Stimulated activated effector memory CD8-positive, alpha-beta T cell treated with anti-CD3 and anti-CD28 coated beads, Interleukin-12 subunit alpha, Interleukin-12 subunit beta, amount 100 ng/mL, for 72 hours (primary cell): ENCODE measurements around the gene ERFE.

Experiments used
- ATAC-seq: fragments of 150-1000 bp; cut with Tn5 transposase; 2 replicates; pipeline ENCODE4 v1.10.0; 2021
- DNase-seq, 2 donors: peaks; one replicate each; pipeline ENCODE4 v3.0.0; 2021 to 2022; ENCODE audit warnings: low spot score in 2 of 2
- H3K27ac Mint-ChIP-seq: one replicate; pipeline ENCODE4 v1.8.0; 2022; ENCODE audit warnings: mild to moderate bottlenecking, mixed read lengths
- H3K36me3 Mint-ChIP-seq: one replicate; pipeline ENCODE4 v1.8.0; 2022; ENCODE audit warnings: mild to moderate bottlenecking, mixed read lengths
- H3K4me1 Mint-ChIP-seq: one replicate; pipeline ENCODE4 v1.8.0; 2022; ENCODE audit warnings: mixed read lengths
- H3K4me3 Mint-ChIP-seq: one replicate; pipeline ENCODE4 v1.8.0; 2022; ENCODE audit warnings: mild to moderate bottlenecking, mixed read lengths
- H3K9me3 Mint-ChIP-seq: one replicate; pipeline ENCODE4 v1.8.0; 2022; ENCODE audit warnings: mixed read lengths

Gene ERFE

GRCh38 chr2:238180554-238180953, 21.8 kb downstream of the ERFE start:
- Mint-ChIP-seq H3K4me3 (no peak overlapping the region), H3K9me3 (no peaks in the 10 kb centered on the region), H3K27ac (no peak overlapping the region), H3K4me1 (no peaks in the 10 kb centered on the region), H3K36me3 (peaks cover 100% of the 10 kb centered on the region)
- ATAC-seq = no peak
- DNase-seq = no peak

GRCh38 chr2:238182362-238182761, 23.6 kb downstream of the ERFE start:
- peaks cover 100% of the 10 kb centered on the region for H3K36me3 Mint-ChIP-seq
- ATAC-seq (no peak), DNase-seq (no peak)
- no peak overlapping the region for H3K27ac Mint-ChIP-seq
- H3K9me3 Mint-ChIP-seq = no peaks in the 10 kb centered on the region
- no peaks in the 10 kb centered on the region for H3K4me1 Mint-ChIP-seq
- no peak overlapping the region for H3K4me3 Mint-ChIP-seq

GRCh38 chr2:238183821-238184220, 25.1 kb downstream of the ERFE start:
- DNase-seq (no peak), ATAC-seq (peak; percentile 40)
- H3K36me3 Mint-ChIP-seq = peaks cover 100% of the 10 kb centered on the region
- no peaks in the 10 kb centered on the region for H3K4me1 Mint-ChIP-seq
- no peaks in the 10 kb centered on the region for H3K9me3 Mint-ChIP-seq
- H3K27ac Mint-ChIP-seq = peak overlapping the region; percentile 48
- H3K4me3 Mint-ChIP-seq = no peak overlapping the region

GRCh38 chr2:238187618-238188548, 29.1 kb downstream of the ERFE start:
- Mint-ChIP-seq H3K4me1 (no peaks in the 10 kb centered on the region), H3K27ac (peak overlapping the region; percentile 43), H3K9me3 (no peaks in the 10 kb centered on the region), H3K4me3 (no peak overlapping the region), H3K36me3 (peaks cover 100% of the 10 kb centered on the region)
- no peak for DNase-seq
- no peak for ATAC-seq

DNA sequence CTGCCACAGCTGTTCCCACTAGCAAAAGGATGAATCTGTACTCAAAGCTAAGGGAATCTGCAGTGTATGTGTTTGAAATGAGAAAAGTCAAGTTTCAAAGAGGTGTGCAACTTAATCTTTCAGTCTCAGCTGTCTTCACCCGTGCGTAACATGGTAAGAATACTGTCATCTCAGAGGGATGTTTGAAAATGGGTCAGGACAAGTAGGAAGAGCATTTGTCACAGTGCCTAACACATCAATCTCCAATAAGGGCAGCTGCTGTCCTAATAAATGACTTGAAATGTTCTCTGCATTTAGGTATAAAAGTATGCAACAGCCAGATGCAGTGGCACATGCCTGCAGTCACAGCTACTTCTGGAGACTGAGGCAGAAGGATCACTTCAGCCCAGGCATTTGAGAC, 31.7 kb downstream of the ERFE start:
- H3K4me3 Mint-ChIP-seq = no peak overlapping the region
- no peaks in the 10 kb centered on the region for H3K9me3 Mint-ChIP-seq

GRCh38 chr2:238202326-238203093, 43.7 kb downstream of the ERFE start:
- H3K4me1 Mint-ChIP-seq = peaks cover 45% of the 10 kb centered on the region

More for the DNA sequence above, 31.7 kb downstream of the ERFE start:
- H3K27ac Mint-ChIP-seq = no peak overlapping the region
- peaks cover 100% of the 10 kb centered on the region for H3K36me3 Mint-ChIP-seq
- no peak for ATAC-seq
- DNase-seq = no peak
- H3K4me1 Mint-ChIP-seq = peaks cover 1% of the 10 kb centered on the region

DNA sequence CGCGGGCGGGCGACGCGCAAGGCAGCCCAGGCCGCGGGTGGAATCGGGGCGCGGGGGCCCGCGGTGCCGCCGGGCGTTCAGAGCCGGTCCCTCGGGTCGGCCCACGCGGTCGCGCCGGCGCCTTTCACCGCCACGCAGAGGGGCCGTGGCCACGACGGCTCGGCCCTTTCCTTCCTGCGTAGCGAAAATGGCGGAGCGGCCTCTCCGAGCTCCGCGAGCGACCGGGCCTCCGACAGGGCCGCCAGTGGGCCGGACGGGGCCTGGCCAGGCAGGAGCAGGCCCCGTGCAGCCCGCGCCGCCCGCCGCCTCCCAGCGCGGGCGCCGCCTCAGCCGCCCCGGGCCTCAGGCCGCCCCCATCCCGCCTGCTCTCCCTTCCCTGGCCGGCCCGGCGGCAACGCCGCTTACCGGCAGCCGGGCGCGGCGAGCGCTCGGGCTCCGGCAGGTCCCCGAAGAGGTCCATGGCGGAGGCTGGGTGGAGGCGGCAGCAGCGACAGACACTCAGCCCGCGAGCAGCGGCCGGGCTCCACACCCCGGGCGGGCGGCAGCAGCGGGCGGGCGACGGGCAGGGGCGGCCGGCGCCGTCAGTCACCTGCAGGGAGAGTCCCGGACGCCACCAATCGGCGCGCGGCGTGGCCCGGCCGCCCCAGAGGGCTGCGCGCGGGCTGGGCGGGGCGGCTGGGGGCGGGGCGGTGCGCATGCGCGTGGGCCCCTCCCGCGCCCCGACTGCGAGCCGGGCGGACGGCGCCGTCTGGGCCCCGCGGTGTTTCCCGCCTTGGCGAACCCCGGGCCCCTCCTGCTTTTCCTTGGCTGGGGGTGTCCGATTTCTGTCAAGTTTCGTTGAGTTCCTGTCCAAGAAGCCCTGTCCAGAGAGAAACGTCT, 44.6 kb downstream of the ERFE start, which contains the start of gene ILKAP:
TSS of gene ILKAP (minus strand) at position 602 of the 879 bp plus-strand sequence. CDS start at position 460, 142 bp downstream.
- Mint-ChIP-seq H3K4me3 (peak within 1 kb of the TSS; percentile 85), H3K27ac (peak within 1 kb of the TSS; percentile 89), H3K9me3 (no peaks in the 10 kb centered on the region), H3K4me1 (peaks cover 39% of the 10 kb centered on the region), H3K36me3 (peaks cover 26% of the 10 kb centered on the region)
- DNase-seq (peak; percentile 89 to 90), ATAC-seq (peak; percentile 98)

More at GRCh38 chr2:238202326-238203093, 43.7 kb downstream of the ERFE start:
- Mint-ChIP-seq H3K36me3 (peaks cover 28% of the 10 kb centered on the region), H3K4me3 (peak overlapping the region; percentile 85), H3K27ac (peak overlapping the region; percentile 89), H3K9me3 (no peaks in the 10 kb centered on the region)
- ATAC-seq (no peak), DNase-seq (no peak)

- Mint-ChIP-seq H3K4me3 (peak overlapping the region; percentile 63), H3K27ac (peak overlapping the region; percentile 84), H3K36me3 (peaks cover 26% of the 10 kb centered on the region), H3K9me3 (no peaks in the 10 kb centered on the region), H3K4me1 (peaks cover 34% of the 10 kb centered on the region)
- DNase-seq = no peak
- ATAC-seq = no peak
These were observed 45.4 kb downstream of the ERFE start for GRCh38 chr2:238203973-238204683.

GRCh38 chr2:238207006-238207405, 48.2 kb downstream of the ERFE start:
- H3K4me1 Mint-ChIP-seq = peaks cover 15% of the 10 kb centered on the region
- no peak for ATAC-seq
- peaks cover 16% of the 10 kb centered on the region for H3K36me3 Mint-ChIP-seq
- no peak overlapping the region for H3K27ac Mint-ChIP-seq
- no peak for DNase-seq
- H3K9me3 Mint-ChIP-seq = no peaks in the 10 kb centered on the region
- no peak overlapping the region for H3K4me3 Mint-ChIP-seq

GRCh38 chr2:238216651-238217184, 57.9 kb downstream of the ERFE start:
- H3K36me3 Mint-ChIP-seq = no peaks in the 10 kb centered on the region
- no peak overlapping the region for H3K4me3 Mint-ChIP-seq
- no peak overlapping the region for H3K27ac Mint-ChIP-seq
- H3K9me3 Mint-ChIP-seq = no peaks in the 10 kb centered on the region
- ATAC-seq (no peak), DNase-seq (no peak)
- H3K4me1 Mint-ChIP-seq = no peaks in the 10 kb centered on the region
